K562 (cell line): ENCODE results near the gene PKLR. TPM values are rescaled to one million over a fixed set of nuclear protein-coding genes. Genes with fewer than 3 reads are reported as not detected.

Experiments used
- ARID1B ChIP-seq: fragments of 450-650 bp; IDR thresholded peaks from 2 replicates; pipeline ENCODE4 v1.6.1; 2016; ENCODE audit warnings: antibody characterized with exemption, mild to moderate bottlenecking, inconsistent platforms
- BCL6 ChIP-seq: fragments of 250-450 bp; sonication (Bioruptor Pico); IDR thresholded peaks from 2 replicates; pipeline ENCODE4 v1.4.0; 2020
- CBFB ChIP-seq: sonication (generic); formaldehyde crosslinking; IDR thresholded peaks from 2 replicates; pipeline ENCODE4 v1.4.0; 2020; ENCODE audit warnings: mild to moderate bottlenecking, missing genetic modification reagents
- CBX1 ChIP-seq: sonication (generic); IDR thresholded peaks from 2 replicates; pipeline ENCODE4 v1.6.1; 2016; ENCODE audit warnings: antibody characterized with exemption, low read depth, mild to moderate bottlenecking
- CREBBP ChIP-seq: IDR thresholded peaks from one replicate; pipeline ENCODE4 v1.6.1; 2012; ENCODE audit warnings: low read depth, mild to moderate bottlenecking, control low read depth, inconsistent platforms, low read length
- MAFK ChIP-seq: IDR thresholded peaks from 2 replicates; pipeline ENCODE4 v1.6.1; 2011; ENCODE audit warnings: low read length, improper control_type of control experiment
- MAX ChIP-seq: sonication (generic); formaldehyde crosslinking; IDR thresholded peaks from 2 replicates; pipeline ENCODE4 v1.9.0; 2022; ENCODE audit warnings: mild to moderate bottlenecking, missing genetic modification reagents
- MCM3 ChIP-seq: fragments of 450-650 bp; IDR thresholded peaks from 2 replicates; pipeline ENCODE4 v1.6.1; 2016
- MTA3 ChIP-seq: fragments of 450-650 bp; formaldehyde crosslinking; IDR thresholded peaks from 2 replicates; pipeline ENCODE4 v1.6.1; 2017; ENCODE audit warnings: mild to moderate bottlenecking, borderline replicate concordance
- MXD1 ChIP-seq: fragments of 250-450 bp; sonication (Bioruptor Pico); IDR thresholded peaks from 2 replicates; pipeline ENCODE4 v1.8.0; 2021; ENCODE audit warnings: borderline replicate concordance, mild to moderate bottlenecking, moderate library complexity; ENCODE audit not compliant: poor library complexity, severe bottlenecking
- MYC ChIP-seq, 2 experiments: fragments of 250-450 bp in 1 of 2; sonication (Bioruptor Pico) in 1 of 2; IDR thresholded peaks; 2 replicates each; pipeline versions ENCODE4 v1.5.1 to v1.6.1; 2012 to 2021; ENCODE audit warnings: low read depth in 2 of 2, borderline replicate concordance in 1 of 2, improper control_type of control experiment in 1 of 2, low read length in 1 of 2, mild to moderate bottlenecking in 1 of 2, moderate library complexity in 1 of 2
- NFXL1 ChIP-seq: fragments of 450-650 bp; formaldehyde crosslinking; IDR thresholded peaks from 2 replicates; pipeline ENCODE4 v1.4.0; 2021; ENCODE audit warnings: mild to moderate bottlenecking
- POU5F1 ChIP-seq: fragments of 150-350 bp; IDR thresholded peaks from 2 replicates; pipeline ENCODE4 v1.6.1; 2014; ENCODE audit warnings: borderline replicate concordance, low read length, low read depth, mild to moderate bottlenecking; ENCODE audit not compliant: partially characterized antibody
- RERE ChIP-seq: sonication (generic); formaldehyde crosslinking; IDR thresholded peaks from 2 replicates; pipeline ENCODE4 v1.8.0; 2023; ENCODE audit warnings: missing genetic modification reagents, mild to moderate bottlenecking, borderline replicate concordance
- RUNX1 ChIP-seq: sonication (generic); IDR thresholded peaks from 2 replicates; pipeline ENCODE4 v1.6.1; 2016; ENCODE audit warnings: antibody characterized with exemption, low read depth
- SAFB2 ChIP-seq: fragments of 200-400 bp; formaldehyde crosslinking; IDR thresholded peaks from 2 replicates; pipeline ENCODE4 v1.6.1; 2018; ENCODE audit warnings: borderline replicate concordance, low read length, low read depth, moderate library complexity; ENCODE audit not compliant: severe bottlenecking
- SAP30 ChIP-seq: fragments of 200-600 bp; sonication (generic); IDR thresholded peaks from 2 replicates; pipeline ENCODE4 v1.6.1; 2012; ENCODE audit warnings: borderline replicate concordance, low read depth, mild to moderate bottlenecking, moderate library complexity, low read length, control low read depth, inconsistent platforms; ENCODE audit not compliant: insufficient read depth, poor library complexity, severe bottlenecking
- TCF7L2 ChIP-seq: fragments of 150-350 bp; IDR thresholded peaks from 2 replicates; pipeline ENCODE4 v1.6.1; 2016; ENCODE audit warnings: low read depth, mild to moderate bottlenecking, low read length, moderate library complexity
- ZKSCAN8 ChIP-seq: fragments of 200-800 bp; sonication (Bioruptor generic); IDR thresholded peaks from 2 replicates; pipeline ENCODE4 v1.6.1; 2016; ENCODE audit warnings: missing genetic modification characterization, missing compliant biosample characterization
- ZNF436 ChIP-seq: fragments of 250-450, 450-650 bp; sonication (Bioruptor Pico); formaldehyde crosslinking; IDR thresholded peaks from 2 replicates; pipeline ENCODE4 v1.7.0; 2020; ENCODE audit warnings: mild to moderate bottlenecking
- ZNF655 ChIP-seq: fragments of 250-450 bp; sonication (Bioruptor Pico); IDR thresholded peaks from 2 replicates; pipeline ENCODE4 v1.5.0; 2021
- polyA plus RNA-seq, 8 experiments: library from polyadenylated mRNA; depleted of rRNA in 4 of 8; stranded (reverse) in 5 of 8; unstranded in 3 of 8; fragments of >200 nt; fragmentation: Nextera tagmentation in 2 of 8; fragmentation: Illumina TruSeq in 1 of 8; extraction: Ambion mirVana in 2 of 8; extraction: Trizol in 1 of 8; gene quantifications; 2 replicates each; pipeline versions ENCODE4 v1.2.1 to v1.2.3, GENCODE V29; 2011 to 2014; ENCODE audit warnings: inconsistent platforms in 1 of 8, missing spikeins in 1 of 8
- total RNA-seq, 7 experiments: library from RNA; depleted of rRNA in 6 of 7; stranded (reverse); fragments of >200 nt in 6 of 7; fragmentation: Illumina TruSeq in 2 of 7; extraction: Trizol in 2 of 7; gene quantifications; 2 replicates each; pipeline versions ENCODE4 v1.2.1 to v1.2.3, GENCODE V29; 2011 to 2021; ENCODE audit warnings: low replicate concordance in 1 of 7

The PKLR gene
- total and polyA plus RNA-seq, 9 of the 15 experiments (the other 6 are each of a cell fraction or from before 2014, with no cell fraction given): 10.7 to 78.4 (median 38.2) TPM

- TF ChIP-seq MTA3 (0 out of 2 replicates have a peak, but pooled peaks have one; percentile 7), TCF7L2 (no peak), NFXL1 (no peak), SAFB2 (no peak), MAX (CRISPR knock-in tag) (peak; percentile 10; the same call in 1 of the 2 replicates), MYC (IDR thresholded peaks at IDR 0.05; ENCODE audit: low read depth, low read length) (no peak), MYC (CRISPR knock-in tag; IDR thresholded peaks at IDR 0.05; ENCODE audit: borderline replicate concordance, low read depth) (no peak), ZKSCAN8 (CRISPR knock-in tag) (no peak), MAFK (no peak), RUNX1 (no peak), MCM3 (no peak), CBFB (no peak), CREBBP (no peak), ARID1B (no peak), RERE (CRISPR knock-in tag) (no peak), ZNF655 (CRISPR knock-in tag) (no peak), POU5F1 (no peak), BCL6 (no peak), ZNF436 (CRISPR knock-in tag) (no peak), CBX1 (no peak), MXD1 (no peak), SAP30 (no peak)
Observed at GRCh38 chr1:155254228-155254713, 47.0 kb downstream of the PKLR start (continued).
